Endothelial cell of umbilical vein (primary cell): Measurements from ENCODE around the gene CATSPER3. TPM values are rescaled to one million over a fixed set of nuclear protein-coding genes. Genes with fewer than 3 reads are reported as not detected.

Experiments used
- BruUV-seq: library from RNA; stranded (reverse); fragments of 400-500 nt; replicated peaks from 2 replicates; lab custom pipeline; 2021; lab: Mats Ljungman, UMichigan
- CTCF ChIA-PET: fragments of 300-600, 350-600 bp; sonication (Branson Sonifier 250); formaldehyde crosslinking; loops from one replicate; lab custom pipeline; 2021; ENCODE audit warnings: antibody characterized with exemption, inconsistent platforms; lab: Charles Lee
- POLR2A ChIA-PET: fragments of 300-600, 350-600 bp; sonication (Branson Sonifier 250); formaldehyde crosslinking; loops from one replicate; lab custom pipeline; 2021; ENCODE audit warnings: antibody characterized with exemption, inconsistent platforms; lab: Charles Lee
- DNase-seq: peaks from one replicate; pipeline ENCODE4 v3.0.0-alpha.2; 2011; ENCODE audit warnings: low read depth, low spot score
- FAIRE-seq: peaks from 2 replicates; lab custom pipeline; 2011; peaks lifted over from hg19 to GRCh38; lab: Jason Lieb, UNC
- H2AFZ ChIP-seq: 2 replicates; pipeline ENCODE4 v1.6.0; 2012; ENCODE audit warnings: low read depth, low read length, control low read depth, inconsistent platforms
- H3K27ac ChIP-seq: 2 replicates; pipeline ENCODE4 v1.5.1; 2011; ENCODE audit warnings: low read depth, mild to moderate bottlenecking, control low read depth, low read length, moderate library complexity; ENCODE audit not compliant: insufficient read depth
- H3K27me3 ChIP-seq, 2 experiments: 2 replicates each; pipeline versions ENCODE4 v1.6.0 to v1.6.1; 2011; ENCODE audit warnings: low read length in 2 of 2, mixed read lengths in 1 of 2; ENCODE audit not compliant: control insufficient read depth in 2 of 2, insufficient read depth in 2 of 2
- H3K36me3 ChIP-seq, 2 experiments: 2 replicates in 1 of 2; 3 replicates in 1 of 2; pipeline ENCODE4 v1.5.1; 2011; ENCODE audit warnings: low read length in 2 of 2, mild to moderate bottlenecking in 1 of 2, moderate library complexity in 1 of 2; ENCODE audit not compliant: control insufficient read depth in 2 of 2, insufficient read depth in 2 of 2; ENCODE audit errors: extremely low read depth in 1 of 2
- H3K4me1 ChIP-seq: 3 replicates; pipeline ENCODE4 v1.5.1; 2011; ENCODE audit warnings: mild to moderate bottlenecking, low read length; ENCODE audit not compliant: control insufficient read depth, insufficient read depth; ENCODE audit errors: extremely low read depth
- H3K4me2 ChIP-seq: 2 replicates; pipeline ENCODE4 v1.6.1; 2011; ENCODE audit warnings: low read length, control low read depth, mixed read lengths; ENCODE audit not compliant: insufficient read depth
- H3K4me3 ChIP-seq, 3 experiments: fragments of 200-600 bp in 1 of 3; sonication (generic), shearing (Covaris generic) in 1 of 3; replicated peaks in 1 of 3; 2 replicates each; pipeline ENCODE4 v1.5.1; 2011 to 2016; ENCODE audit warnings: control low read depth in 3 of 3, low read length in 3 of 3, mild to moderate bottlenecking in 2 of 3, inconsistent platforms in 1 of 3, low read depth in 1 of 3, moderate library complexity in 1 of 3; ENCODE audit not compliant: insufficient read depth in 1 of 3
- H3K79me2 ChIP-seq: 2 replicates; pipeline ENCODE4 v1.6.0; 2012; ENCODE audit warnings: low read length, inconsistent platforms; ENCODE audit not compliant: control insufficient read depth, insufficient read depth
- H3K9ac ChIP-seq: replicated peaks from 2 replicates; pipeline ENCODE3; 2011; ENCODE audit warnings: low read length, control low read depth; ENCODE audit not compliant: insufficient read depth; ENCODE audit errors: extremely low read depth
- H3K9me1 ChIP-seq: replicated peaks from 3 replicates; pipeline ENCODE4 v1.6.0; 2011; ENCODE audit warnings: mild to moderate bottlenecking, low read length; ENCODE audit not compliant: control insufficient read depth, insufficient read depth; ENCODE audit errors: extremely low read depth
- H3K9me3 ChIP-seq: replicated peaks from 2 replicates; pipeline ENCODE4 v1.5.1; 2012; ENCODE audit warnings: low read length, inconsistent platforms; ENCODE audit not compliant: control insufficient read depth, insufficient read depth
- H4K20me1 ChIP-seq: replicated peaks from 2 replicates; pipeline ENCODE3; 2011; ENCODE audit warnings: mild to moderate bottlenecking, low read length; ENCODE audit not compliant: control insufficient read depth, insufficient read depth; ENCODE audit errors: extremely low read depth
- CTCF ChIP-seq, 2 donors: IDR thresholded peaks; 1 replicate in 1 of 2; 2 replicates in 1 of 2; pipeline ENCODE4 v1.5.1; 2011; ENCODE audit warnings: low read length in 2 of 2, mild to moderate bottlenecking in 2 of 2, moderate library complexity in 2 of 2, control low read depth in 1 of 2, inconsistent platforms in 1 of 2, low read depth in 1 of 2; ENCODE audit not compliant: insufficient read depth in 1 of 2; ENCODE audit errors: extremely low read depth in 1 of 2
- EZH2 ChIP-seq: IDR thresholded peaks from 2 replicates; pipeline ENCODE4 v1.6.1; 2012; ENCODE audit warnings: borderline replicate concordance, low read depth, mild to moderate bottlenecking, moderate library complexity, low read length, inconsistent platforms; ENCODE audit not compliant: severe bottlenecking
- FOS ChIP-seq: IDR thresholded peaks from 2 replicates; pipeline ENCODE4 v1.6.1; 2011; ENCODE audit warnings: mild to moderate bottlenecking, low read length, moderate library complexity, borderline replicate concordance; ENCODE audit not compliant: insufficient read depth
- GATA2 ChIP-seq: IDR thresholded peaks from 2 replicates; pipeline ENCODE4 v1.7.0; 2011; ENCODE audit warnings: low read depth, mild to moderate bottlenecking, moderate library complexity, mixed read lengths, low read length; ENCODE audit not compliant: insufficient read length, insufficient read depth
- JUN ChIP-seq: IDR thresholded peaks from 2 replicates; pipeline ENCODE4 v1.6.1; 2011; ENCODE audit warnings: borderline replicate concordance, low read depth; ENCODE audit not compliant: insufficient read length, insufficient read depth
- MAX ChIP-seq: IDR thresholded peaks from 2 replicates; pipeline ENCODE4 v1.6.1; 2011; ENCODE audit not compliant: insufficient read depth, insufficient read length
- MYC ChIP-seq: IDR thresholded peaks from one replicate; pipeline ENCODE4 v1.6.1; 2011; ENCODE audit warnings: mild to moderate bottlenecking, low read depth, low read length
- POLR2A ChIP-seq: IDR thresholded peaks from 2 replicates; pipeline ENCODE4 v1.6.1; 2012; ENCODE audit warnings: low read depth, mild to moderate bottlenecking, control low read depth, low read length
- dilution Hi-C: fragments of 300-500 bp; cut with MboI; formaldehyde crosslinking; loops from one replicate; pipeline ENCODE4 v1.15.0; 2019; ENCODE audit warnings: low sequenced_read_pairs; ENCODE audit not compliant: extremely low pct_ligation_motif_present
- intact Hi-C: fragments of 100-400 bp; cut with micrococcal nuclease; formaldehyde crosslinking; loops from one replicate; pipeline ENCODE4 v1.10.0; 2022
- polyA plus RNA-seq, 4 experiments: library from polyadenylated mRNA; depleted of rRNA in 3 of 4; stranded (reverse) in 3 of 4; unstranded in 1 of 4; fragments of >200 nt; gene quantifications; 2 replicates each; pipeline versions ENCODE4 v1.2.1 to v1.2.3, GENCODE V29; 2011 to 2012; ENCODE audit warnings: missing spikeins in 1 of 4
- total RNA-seq: library from RNA; stranded (reverse); gene quantifications from 2 replicates; pipeline ENCODE4 v1.2.3, GENCODE V29; 2021

CATSPER3 gene
- total and polyA plus RNA-seq, 2 donors (not counting 3 experiments of a cell fraction or from before 2014, with no cell fraction given), result 0.43 to 0.71 TPM

- Histone ChIP-seq H3K27ac (no peak overlapping the region), H3K27me3 (peaks cover 45 to 58% of the 10 kb centered on the region in 2 experiments)
- FAIRE-seq, result no peak
Measured at GRCh38 chr5:135025730-135026644, 58.3 kb downstream of the CATSPER3 start.

More at GRCh38 chr5:135025730-135026644, 58.3 kb downstream of the CATSPER3 start:
- Histone ChIP-seq H3K4me1 (no peaks in the 10 kb centered on the region), H4K20me1 (no peaks in the 10 kb centered on the region), H3K4me2 (no peak overlapping the region), H3K36me3 (no peaks in the 10 kb centered on the region), H3K9me1 (no peaks in the 10 kb centered on the region), H3K9me3 (no peaks in the 10 kb centered on the region), H3K9ac (no peak overlapping the region), H3K79me2 (no peaks in the 10 kb centered on the region), H2AFZ (no peak overlapping the region), H3K4me3 (no peak overlapping the region)
- TF ChIP-seq JUN, result no peak
- no peak for TF ChIP-seq POLR2A
- no peak for TF ChIP-seq CTCF (IDR thresholded peaks at IDR 0.05; ENCODE audit: extremely low read depth in 1 of 2, insufficient read depth in 1 of 2, low read depth in 1 of 2, low read length in 2 of 2)
- no peak for TF ChIP-seq GATA2
- TF ChIP-seq MYC, result no peak
- no peak for TF ChIP-seq EZH2
- no peak for TF ChIP-seq FOS
- no peak for TF ChIP-seq MAX
- no peak for DNase-seq
- ChIA-PET CTCF (no interaction called here), POLR2A (no interaction called here)
- intact Hi-C loops, result loop anchor here (5.0 kb wide), 1 partner anchor 166 kb away; no protein-coding TSS in a partner anchor
- dilution Hi-C loops, result no loop called here
- no TSS peak for BruUV-seq
